Hepatocyte (in vitro differentiated cells): Measurements from ENCODE around the gene TMEM151A.
"Not testable (repeated sequence)": the region's sequence is repeated elsewhere in the genome, so short reads cannot be mapped to it uniquely, and the experiment has no call there.

Experiments
- EZH2 ChIP-seq: fragments of 200-600 bp; sonication (generic); IDR thresholded peaks from 2 replicates; pipeline ENCODE4 v1.6.1; 2016; ENCODE audit warnings: antibody characterized with exemption, mild to moderate bottlenecking, borderline replicate concordance
- TF ChIP-seq, protein P1 (sequence below): fragments of 200-600 bp; sonication (generic); IDR thresholded peaks from 2 replicates; pipeline ENCODE4 v1.5.1; 2016; ENCODE audit warnings: antibody characterized with exemption, mild to moderate bottlenecking; ENCODE audit not compliant: poor library complexity

DNA sequence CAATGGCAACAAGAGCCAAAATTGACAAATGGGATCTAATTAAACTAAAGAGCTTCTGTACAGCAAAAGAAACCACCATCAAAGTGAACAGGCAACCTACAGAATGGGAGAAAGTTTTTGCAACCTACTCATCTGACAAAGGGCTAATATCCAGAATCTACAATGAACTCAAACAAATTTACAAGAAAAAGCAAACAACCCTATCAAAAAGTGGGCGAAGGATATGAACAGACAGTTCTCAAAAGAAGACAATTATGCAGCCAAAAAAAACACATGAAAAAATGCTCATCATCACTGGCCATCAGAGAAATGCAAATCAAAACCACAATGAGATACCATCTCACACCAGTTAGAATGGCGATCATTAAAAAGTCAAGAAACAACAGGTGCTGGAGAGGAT lies 28.6 kb downstream of the TMEM151A start:
- TF ChIP-seq EZH2, result not testable (repeated sequence)
- TF ChIP-seq, protein P1, sequence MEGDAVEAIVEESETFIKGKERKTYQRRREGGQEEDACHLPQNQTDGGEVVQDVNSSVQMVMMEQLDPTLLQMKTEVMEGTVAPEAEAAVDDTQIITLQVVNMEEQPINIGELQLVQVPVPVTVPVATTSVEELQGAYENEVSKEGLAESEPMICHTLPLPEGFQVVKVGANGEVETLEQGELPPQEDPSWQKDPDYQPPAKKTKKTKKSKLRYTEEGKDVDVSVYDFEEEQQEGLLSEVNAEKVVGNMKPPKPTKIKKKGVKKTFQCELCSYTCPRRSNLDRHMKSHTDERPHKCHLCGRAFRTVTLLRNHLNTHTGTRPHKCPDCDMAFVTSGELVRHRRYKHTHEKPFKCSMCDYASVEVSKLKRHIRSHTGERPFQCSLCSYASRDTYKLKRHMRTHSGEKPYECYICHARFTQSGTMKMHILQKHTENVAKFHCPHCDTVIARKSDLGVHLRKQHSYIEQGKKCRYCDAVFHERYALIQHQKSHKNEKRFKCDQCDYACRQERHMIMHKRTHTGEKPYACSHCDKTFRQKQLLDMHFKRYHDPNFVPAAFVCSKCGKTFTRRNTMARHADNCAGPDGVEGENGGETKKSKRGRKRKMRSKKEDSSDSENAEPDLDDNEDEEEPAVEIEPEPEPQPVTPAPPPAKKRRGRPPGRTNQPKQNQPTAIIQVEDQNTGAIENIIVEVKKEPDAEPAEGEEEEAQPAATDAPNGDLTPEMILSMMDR, result not testable (repeated sequence)
